ENCODE data around the gene OR2T1.
"Not testable (repeated sequence)": the region's sequence is repeated elsewhere in the genome, so short reads cannot be mapped to it uniquely, and the experiment has no call there.

Gene OR2T1

GRCh38 chr1:248445399-248445798 lies 42.6 kb downstream of the OR2T1 start, which contains the start of gene OR2T2:
OR2T2 (plus strand) TSS chr1:248445637; CDS start chr1:248452798, 7,161 bp downstream.
- not testable (repeated sequence) for H3K4me3 Mint-ChIP-seq; ATAC-seq (replicated peaks); H3K36me3 Mint-ChIP-seq (ENCODE audit: insufficient read depth); H3K27ac Mint-ChIP-seq; H3K4me1 Mint-ChIP-seq (ENCODE audit: low read depth in 2 of 2); DNase-seq; H3K9me3 Mint-ChIP-seq
- peaks cover 0 to 20% of the 10 kb centered on the region in 2 donors for H3K27me3 Mint-ChIP-seq

DNA sequence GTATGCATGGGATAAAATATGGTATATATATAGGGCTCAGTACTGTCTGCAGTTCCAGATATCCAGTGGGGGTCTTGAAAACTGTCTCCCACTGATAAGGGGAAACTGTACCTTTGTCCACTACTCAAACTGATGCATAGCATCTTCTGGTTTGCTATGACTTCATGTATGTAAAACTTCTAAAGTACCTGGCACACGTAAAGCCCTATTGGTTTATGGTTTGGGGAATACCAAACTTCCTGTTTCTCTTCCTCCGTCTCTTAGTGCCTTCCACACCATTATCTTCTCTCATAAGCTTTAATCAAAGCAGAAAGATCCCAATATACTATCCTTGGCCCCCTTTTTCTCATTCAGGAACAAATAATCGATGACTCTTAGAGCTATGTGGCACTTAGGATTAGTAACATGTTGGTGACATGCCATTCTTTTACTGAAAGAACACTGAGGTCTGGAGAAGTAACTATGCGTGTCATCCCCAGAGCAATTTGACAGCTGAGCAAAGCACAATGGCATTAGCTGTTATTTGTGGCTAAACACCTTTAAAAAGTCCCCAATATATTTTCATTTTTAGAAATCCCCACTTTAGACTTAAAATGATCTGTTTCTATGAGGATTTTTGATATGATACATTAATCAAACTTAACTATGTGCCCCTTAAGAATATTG lies 45.7 kb downstream of the OR2T1 start:
- not testable (repeated sequence) for H3K27ac Mint-ChIP-seq; H3K36me3 Mint-ChIP-seq (ENCODE audit: insufficient read depth); DNase-seq; ATAC-seq (replicated peaks); H3K4me1 Mint-ChIP-seq (ENCODE audit: low read depth in 2 of 2); H3K4me3 Mint-ChIP-seq; H3K9me3 Mint-ChIP-seq
- peaks cover 0 to 26% of the 10 kb centered on the region in 2 donors for H3K27me3 Mint-ChIP-seq

- not testable (repeated sequence) for H3K27ac Mint-ChIP-seq; ATAC-seq (replicated peaks); H3K4me3 Mint-ChIP-seq; H3K36me3 Mint-ChIP-seq (ENCODE audit: insufficient read depth); H3K4me1 Mint-ChIP-seq (ENCODE audit: low read depth in 2 of 2); H3K9me3 Mint-ChIP-seq; DNase-seq
- peaks cover 0 to 19% of the 10 kb centered on the region in 2 donors for H3K27me3 Mint-ChIP-seq
Measured at GRCh38 chr1:248449821-248450465, 47.1 kb downstream of the OR2T1 start.

- H3K27ac Mint-ChIP-seq; DNase-seq; ATAC-seq (replicated peaks); H3K4me1 Mint-ChIP-seq (ENCODE audit: low read depth in 2 of 2); H3K4me3 Mint-ChIP-seq; H3K36me3 Mint-ChIP-seq (ENCODE audit: insufficient read depth); H3K9me3 Mint-ChIP-seq: not testable (repeated sequence)
- H3K27me3 Mint-ChIP-seq, result peaks cover 0 to 17% of the 10 kb centered on the region in 2 donors
Measured at GRCh38 chr1:248450466-248451145, 47.8 kb downstream of the OR2T1 start.

DNA sequence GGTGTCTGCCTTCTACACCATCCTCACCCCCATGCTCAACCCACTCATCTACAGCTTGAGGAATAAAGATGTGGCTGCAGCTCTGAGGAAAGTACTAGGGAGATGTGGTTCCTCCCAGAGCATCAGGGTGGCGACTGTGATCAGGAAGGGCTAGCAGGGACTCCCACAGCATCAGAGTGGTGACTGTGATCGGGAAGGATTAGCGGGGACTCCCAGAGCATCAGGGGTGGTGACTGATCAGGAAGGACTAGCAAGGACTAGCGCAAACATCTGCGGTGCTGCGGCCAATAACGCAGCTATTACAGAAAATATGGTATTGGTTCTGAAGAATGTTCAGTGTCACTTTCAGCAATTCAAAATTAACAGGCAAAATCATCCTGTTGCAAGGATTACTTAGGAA lies 50.8 kb downstream of the OR2T1 start:
- not testable (repeated sequence) for H3K27ac Mint-ChIP-seq; H3K9me3 Mint-ChIP-seq; ATAC-seq (replicated peaks); H3K4me1 Mint-ChIP-seq (ENCODE audit: low read depth in 2 of 2); H3K4me3 Mint-ChIP-seq; H3K27me3 Mint-ChIP-seq; DNase-seq; H3K36me3 Mint-ChIP-seq (ENCODE audit: insufficient read depth)

DNA sequence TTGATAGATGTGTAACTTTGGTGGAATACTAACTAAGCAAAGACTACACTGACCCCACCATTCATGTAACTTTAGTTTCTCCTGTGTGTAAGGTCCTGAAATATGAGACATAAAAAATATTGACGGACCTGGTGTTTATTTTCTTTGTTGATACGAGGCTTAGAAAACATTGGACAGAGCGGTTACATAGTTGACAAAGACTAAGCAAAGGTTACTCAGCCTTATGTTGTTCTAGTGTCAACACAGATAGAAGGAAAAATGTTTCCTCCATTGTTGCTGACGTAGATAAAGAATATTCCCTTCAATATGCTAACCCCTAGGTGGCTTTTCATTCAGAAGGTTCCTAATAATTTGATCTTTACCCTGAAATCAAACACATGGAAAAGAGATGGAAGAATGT lies 52.2 kb downstream of the OR2T1 start:
- not testable (repeated sequence) for H3K4me3 Mint-ChIP-seq; H3K4me1 Mint-ChIP-seq (ENCODE audit: low read depth in 2 of 2); H3K36me3 Mint-ChIP-seq (ENCODE audit: insufficient read depth); H3K27ac Mint-ChIP-seq; DNase-seq; ATAC-seq (replicated peaks); H3K9me3 Mint-ChIP-seq
- H3K27me3 Mint-ChIP-seq, result peaks cover 0 to 17% of the 10 kb centered on the region in 2 donors

- not testable (repeated sequence) for H3K9me3 Mint-ChIP-seq; ATAC-seq (replicated peaks); H3K4me3 Mint-ChIP-seq; H3K27ac Mint-ChIP-seq; H3K36me3 Mint-ChIP-seq (ENCODE audit: insufficient read depth); H3K4me1 Mint-ChIP-seq (ENCODE audit: low read depth in 2 of 2); DNase-seq
- peaks cover 2 to 23% of the 10 kb centered on the region in 2 donors for H3K27me3 Mint-ChIP-seq
Measured at GRCh38 chr1:248456635-248457034, 53.8 kb downstream of the OR2T1 start.

Data from effector memory CD8-positive, alpha-beta T cell (primary cell).